ENCODE data around the gene CSNK2A2. TPM values are rescaled to one million over a fixed set of nuclear protein-coding genes. Genes with fewer than 3 reads are reported as not detected.

Gene CSNK2A2
- total and polyA plus RNA-seq, 2 donors (not counting 3 experiments of a cell fraction or from before 2014, with no cell fraction given) = 43.3 to 125 TPM

DNA sequence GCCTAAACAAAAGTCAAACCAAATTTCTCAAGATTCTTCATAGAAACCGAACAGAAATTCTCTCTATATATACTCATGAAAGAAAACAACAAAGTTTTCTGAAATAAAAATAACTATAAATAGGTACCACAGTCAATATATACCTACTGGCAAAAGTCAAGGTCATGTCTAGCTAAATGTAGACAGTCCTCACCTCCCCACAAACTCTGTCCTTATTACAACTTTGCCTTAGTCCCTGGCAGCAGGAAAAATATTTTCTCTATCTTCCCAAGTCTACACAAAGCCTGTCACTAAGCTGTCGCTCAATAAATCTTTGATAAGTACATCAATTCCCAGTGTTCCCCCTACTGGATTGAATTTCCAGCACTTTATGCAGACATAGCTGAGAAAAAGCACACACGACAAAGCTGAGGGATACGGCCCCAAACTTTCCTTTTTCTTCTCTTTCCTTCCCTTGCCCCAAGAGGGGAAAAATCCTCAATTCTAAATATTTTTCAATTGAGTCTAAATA is 71.4 kb downstream of the CSNK2A2 start:
- H3K27ac ChIP-seq (ENCODE audit: insufficient read depth, low read depth, low read length) = peak overlapping the region; percentile 46

More for the DNA sequence above, 71.4 kb downstream of the CSNK2A2 start:
- no peaks in the 10 kb centered on the region for H3K27me3 ChIP-seq (ENCODE audit: control insufficient read depth in 2 of 2, insufficient read depth in 2 of 2, low read length in 2 of 2)
- no peak for DNase-seq (ENCODE audit: low read depth, low spot score)
- H3K9me3 ChIP-seq (replicated peaks; ENCODE audit: control insufficient read depth, insufficient read depth, low read length) = no peaks in the 10 kb centered on the region
- TF ChIP-seq CTCF (IDR thresholded peaks at IDR 0.05; ENCODE audit: extremely low read depth in 1 of 2, insufficient read depth in 1 of 2, low read depth in 1 of 2, low read length in 2 of 2) (no peak), POLR2A (IDR thresholded peaks at IDR 0.05; ENCODE audit: low read depth, low read length) (no peak), FOS (IDR thresholded peaks at IDR 0.05; ENCODE audit: borderline replicate concordance, insufficient read depth, low read length) (no peak), MYC (IDR thresholded peaks at IDR 0.05; ENCODE audit: low read depth, low read length) (no peak), POLR2AphosphoS5 (IDR thresholded peaks at IDR 0.05; ENCODE audit: insufficient read depth, low read depth, low read length) (no peak), JUN (IDR thresholded peaks at IDR 0.05; ENCODE audit: borderline replicate concordance, insufficient read depth, insufficient read length, low read depth) (no peak), GATA2 (IDR thresholded peaks at IDR 0.05; ENCODE audit: insufficient read depth, insufficient read length, low read depth, low read length) (no peak), EZH2 (IDR thresholded peaks at IDR 0.05; ENCODE audit: borderline replicate concordance, low read depth, low read length, severe bottlenecking) (no peak)
- TF ChIP-seq, protein P1, sequence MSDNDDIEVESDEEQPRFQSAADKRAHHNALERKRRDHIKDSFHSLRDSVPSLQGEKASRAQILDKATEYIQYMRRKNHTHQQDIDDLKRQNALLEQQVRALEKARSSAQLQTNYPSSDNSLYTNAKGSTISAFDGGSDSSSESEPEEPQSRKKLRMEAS (IDR thresholded peaks at IDR 0.05; ENCODE audit: insufficient read depth, insufficient read length) = no peak
- peak overlapping the region; percentile 84 for H3K4me2 ChIP-seq (ENCODE audit: insufficient read depth, low read length)
- intact Hi-C loops (cut with micrococcal nuclease) = loop anchor here (10.0 kb wide), 1 partner anchor 392 kb away; the partner anchor contains the start of gene KATNB1
- H3K4me3 ChIP-seq (replicated peaks in 1 of 3; ENCODE audit: insufficient read depth in 1 of 3, low read depth in 1 of 3, low read length in 3 of 3) = peak overlapping the region in 1 of 3 experiments; percentile 72
- peak overlapping the region; percentile 32 for H3K9ac ChIP-seq (replicated peaks; ENCODE audit: extremely low read depth, insufficient read depth, low read length)
- BruUV-seq (replicated peaks) = no TSS peak
- no peaks in the 10 kb centered on the region for H3K9me1 ChIP-seq (replicated peaks; ENCODE audit: control insufficient read depth, extremely low read depth, insufficient read depth, low read length)
- peaks cover 51% of the 10 kb centered on the region for H3K79me2 ChIP-seq (ENCODE audit: control insufficient read depth, insufficient read depth, low read length)
- H3K36me3 ChIP-seq (ENCODE audit: control insufficient read depth in 2 of 2, extremely low read depth in 1 of 2, insufficient read depth in 2 of 2, low read length in 2 of 2) = no peaks in the 10 kb centered on the region
- POLR2A ChIA-PET = no interaction called here
- no peak for FAIRE-seq
- peaks cover 3% of the 10 kb centered on the region for H4K20me1 ChIP-seq (replicated peaks; ENCODE audit: control insufficient read depth, extremely low read depth, insufficient read depth, low read length)
- H2AFZ ChIP-seq (ENCODE audit: low read depth, low read length) = no peak overlapping the region
- peaks cover 34% of the 10 kb centered on the region for H3K4me1 ChIP-seq (ENCODE audit: control insufficient read depth, extremely low read depth, insufficient read depth, low read length)
- CTCF ChIA-PET = interaction anchor here (1.6 to 4.3 kb wide), 4 partner anchors 30 to 107 kb away, joined by 4 to 48 read pairs (median 8); partner anchors contain the start of gene MMP15
- dilution Hi-C loops (cut with MboI; ENCODE audit: extremely low pct_ligation_motif_present, low sequenced_read_pairs) = no loop called here

All from endothelial cell of umbilical vein (primary cell).